Ovary (tissue), 3 donors: ENCODE measurements around the gene OPN1MW3.
"Not testable (repeated sequence)": the region's sequence is repeated elsewhere in the genome, so short reads cannot be mapped to it uniquely, and the experiment has no call there.

Experiments
- EP300 ChIP-seq: sonication (generic); formaldehyde crosslinking; IDR thresholded peaks from one replicate; pipeline ENCODE4 v1.6.1; 2017; ENCODE audit warnings: antibody characterized with exemption
- TF ChIP-seq, protein P1 (sequence below), 3 donors: fragments of 450-650 bp in 2 of 3; fragments of 200-600 bp in 1 of 3; IDR thresholded peaks; one replicate each; pipeline versions ENCODE4 v1.5.1 to v1.8.0; 2016 to 2022; ENCODE audit warnings: antibody characterized with exemption in 3 of 3, mild to moderate bottlenecking in 1 of 3
- donor health status: DM: no; HTN: no; CAD: no.

DNA sequence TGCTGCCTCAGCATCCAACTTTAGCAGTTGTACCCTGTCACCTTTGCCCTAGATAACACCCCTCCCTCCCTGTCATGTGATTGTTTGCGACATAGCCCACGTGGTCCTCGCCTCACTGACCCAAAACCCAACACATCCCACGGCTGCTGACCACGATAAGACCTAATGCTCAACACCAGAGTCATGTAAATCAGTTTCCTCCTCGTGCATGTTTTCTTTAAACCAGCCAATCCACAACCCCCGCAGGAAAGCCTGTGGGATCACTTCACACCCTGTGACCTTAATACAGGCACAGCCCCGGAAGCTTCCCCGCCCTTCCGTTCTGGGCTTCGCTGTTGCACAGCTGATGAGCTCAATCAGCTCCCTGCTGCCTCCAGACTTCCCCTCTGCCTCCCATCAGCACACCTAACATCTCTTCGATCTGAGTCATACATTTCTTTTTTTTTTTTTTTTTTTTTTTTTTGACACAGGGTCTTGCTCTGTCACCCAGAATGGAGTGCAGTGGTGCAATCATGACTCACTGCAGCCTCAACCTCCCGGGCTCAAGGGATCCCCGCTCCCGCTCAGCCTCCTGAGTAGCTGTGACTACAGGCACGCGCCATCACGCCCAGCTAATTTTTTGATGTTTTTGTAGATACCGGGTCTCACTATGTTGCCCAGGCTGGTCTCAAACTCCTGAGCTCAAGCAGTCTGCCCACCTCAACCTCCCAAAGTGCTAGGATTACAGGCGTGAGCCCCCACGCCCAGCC is 47.5 kb upstream of the OPN1MW3 start:
- TF ChIP-seq, protein P1, sequence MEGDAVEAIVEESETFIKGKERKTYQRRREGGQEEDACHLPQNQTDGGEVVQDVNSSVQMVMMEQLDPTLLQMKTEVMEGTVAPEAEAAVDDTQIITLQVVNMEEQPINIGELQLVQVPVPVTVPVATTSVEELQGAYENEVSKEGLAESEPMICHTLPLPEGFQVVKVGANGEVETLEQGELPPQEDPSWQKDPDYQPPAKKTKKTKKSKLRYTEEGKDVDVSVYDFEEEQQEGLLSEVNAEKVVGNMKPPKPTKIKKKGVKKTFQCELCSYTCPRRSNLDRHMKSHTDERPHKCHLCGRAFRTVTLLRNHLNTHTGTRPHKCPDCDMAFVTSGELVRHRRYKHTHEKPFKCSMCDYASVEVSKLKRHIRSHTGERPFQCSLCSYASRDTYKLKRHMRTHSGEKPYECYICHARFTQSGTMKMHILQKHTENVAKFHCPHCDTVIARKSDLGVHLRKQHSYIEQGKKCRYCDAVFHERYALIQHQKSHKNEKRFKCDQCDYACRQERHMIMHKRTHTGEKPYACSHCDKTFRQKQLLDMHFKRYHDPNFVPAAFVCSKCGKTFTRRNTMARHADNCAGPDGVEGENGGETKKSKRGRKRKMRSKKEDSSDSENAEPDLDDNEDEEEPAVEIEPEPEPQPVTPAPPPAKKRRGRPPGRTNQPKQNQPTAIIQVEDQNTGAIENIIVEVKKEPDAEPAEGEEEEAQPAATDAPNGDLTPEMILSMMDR (IDR thresholded peaks at IDR 0.05): not testable (repeated sequence)
- TF ChIP-seq EP300: not testable (repeated sequence)
